ENCODE data around the gene WEE2.
A peak's percentile ranks its signal among the peaks of the same experiment; 100 is the strongest.

The WEE2 gene

DNA sequence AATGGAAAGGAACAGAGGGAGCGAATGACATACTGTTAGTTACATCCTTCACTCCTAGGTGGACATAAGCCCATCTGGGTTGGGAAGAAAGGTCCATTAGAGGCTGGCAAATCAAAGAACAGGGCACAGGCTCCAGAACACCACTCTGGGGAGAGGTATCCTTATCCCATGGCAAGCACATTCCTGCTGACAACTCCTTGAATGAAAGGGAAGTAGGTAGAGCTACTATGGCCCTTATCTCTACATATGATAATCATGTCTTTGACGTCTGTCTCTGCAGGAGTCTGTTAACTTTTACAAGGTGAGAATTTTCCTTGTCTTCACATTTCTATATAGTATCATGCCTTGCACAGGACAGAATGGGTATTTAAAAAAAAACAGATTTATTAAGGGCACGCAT, 16.6 kb upstream of the WEE2 start:
- no peak for DNase-seq (ENCODE audit: low read depth in 3 of 3)

DNA sequence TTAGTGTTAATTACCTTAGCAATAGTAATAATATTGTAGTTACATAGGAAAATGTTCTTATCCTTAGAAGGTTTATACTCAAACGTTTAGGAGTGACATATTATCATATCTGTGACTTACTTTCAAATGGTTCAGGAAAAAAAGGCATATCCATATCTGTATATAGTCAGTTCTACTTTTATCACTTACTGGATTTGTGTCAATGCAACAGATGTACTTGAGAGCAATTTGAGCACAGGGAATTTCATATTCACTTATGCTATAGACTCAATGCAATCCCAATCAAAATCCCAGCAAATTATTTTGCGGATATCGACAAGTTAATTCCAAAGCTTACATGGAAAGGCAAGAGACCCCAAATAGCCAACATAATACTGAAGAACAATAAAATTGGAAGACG, 16.2 kb upstream of the WEE2 start:
- DNase-seq (ENCODE audit: low read depth in 3 of 3): no peak

DNA sequence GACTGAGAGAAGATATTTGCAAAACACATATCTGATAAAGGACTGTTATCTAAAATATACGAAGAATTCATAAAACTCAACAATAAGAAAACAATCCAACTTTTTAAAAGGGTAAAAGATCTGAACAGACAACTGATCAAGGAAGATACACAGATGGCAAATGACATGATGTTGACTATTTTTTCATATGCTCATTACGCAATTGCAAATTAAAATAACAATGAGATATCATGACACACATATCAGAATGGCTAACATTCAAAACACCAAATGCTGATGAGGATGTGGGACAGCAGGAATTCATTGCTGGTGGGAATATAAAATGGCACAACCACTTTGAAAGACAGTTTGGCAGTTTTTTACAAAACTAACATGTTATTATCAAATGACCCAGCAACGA, 15.1 kb upstream of the WEE2 start:
- DNase-seq (ENCODE audit: low read depth in 3 of 3): no peak

DNA sequence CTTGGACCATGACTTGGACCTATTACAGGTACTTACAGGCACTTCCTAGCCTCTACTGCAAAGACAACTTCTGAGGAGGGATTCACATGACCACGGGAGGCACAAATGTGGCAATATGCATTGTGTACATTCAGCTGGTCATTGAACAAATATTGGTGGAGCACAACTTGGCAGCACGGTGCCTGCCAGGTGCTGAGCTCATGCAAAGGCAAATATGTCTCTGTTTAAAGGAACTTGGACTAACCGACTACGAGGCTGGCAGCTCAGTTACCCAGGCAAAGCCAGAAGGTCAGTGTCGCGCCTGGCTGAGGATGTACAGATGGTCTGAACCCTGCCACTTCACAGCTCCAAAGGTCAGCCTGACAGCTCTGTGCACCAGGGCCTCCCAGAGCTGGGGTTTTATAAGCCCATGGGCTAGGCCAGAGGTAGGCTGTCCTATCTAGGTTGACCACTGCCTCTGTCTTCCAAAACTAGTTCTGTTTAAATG, 12.3 kb upstream of the WEE2 start:
- no peak for DNase-seq (ENCODE audit: low read depth in 3 of 3)

DNA sequence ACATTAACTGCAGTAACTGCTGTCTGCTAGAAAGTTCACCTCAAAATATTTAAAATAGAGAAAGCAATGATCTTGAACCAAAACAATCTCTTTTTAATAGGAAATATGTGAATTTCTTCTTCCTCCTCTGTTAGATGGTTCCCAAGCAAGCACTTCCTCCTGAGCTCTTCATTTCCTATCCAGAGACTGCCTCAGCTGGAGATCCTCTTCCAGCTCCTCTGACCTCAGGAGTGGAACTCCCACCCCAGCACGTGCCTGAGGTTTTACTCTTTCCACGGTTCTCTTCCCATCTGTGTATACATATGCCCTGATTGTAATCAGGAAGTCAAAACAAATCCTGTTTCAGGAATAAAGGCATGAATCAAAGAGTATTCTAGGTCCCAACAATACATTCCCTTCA, 11.8 kb upstream of the WEE2 start:
- DNase-seq (ENCODE audit: low read depth in 3 of 3): no peak

DNA sequence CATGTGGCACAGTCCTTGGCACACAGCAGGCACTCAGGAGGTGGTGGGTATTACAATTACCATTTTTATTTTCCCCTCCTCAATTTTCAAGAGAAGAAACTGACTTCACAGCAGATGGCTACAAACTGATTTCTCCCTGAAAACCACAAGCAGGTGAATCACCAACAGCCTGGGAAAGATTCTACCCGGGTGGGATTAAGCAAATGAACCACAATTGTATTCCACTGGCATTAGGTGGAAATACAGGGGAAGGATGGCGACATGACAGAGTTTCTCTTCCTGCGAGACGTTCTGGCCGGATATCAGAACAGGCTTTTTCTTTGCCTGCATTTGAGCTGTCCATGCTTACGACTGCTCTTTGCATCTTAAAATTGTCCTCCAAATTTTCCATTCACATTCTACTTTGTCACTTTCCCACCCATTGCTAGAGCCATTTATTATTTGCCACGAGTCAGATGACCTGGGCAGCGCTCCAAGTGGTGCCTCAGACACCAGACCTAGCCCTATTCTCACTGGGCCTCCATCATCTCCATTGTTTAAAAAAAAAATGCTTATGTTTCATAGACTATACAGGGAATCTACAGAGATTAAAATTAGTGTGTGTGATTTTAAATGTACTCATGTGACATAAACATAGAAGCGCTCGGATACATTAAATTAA, 10.8 kb upstream of the WEE2 start:
- DNase-seq (ENCODE audit: low read depth in 3 of 3): no peak

DNA sequence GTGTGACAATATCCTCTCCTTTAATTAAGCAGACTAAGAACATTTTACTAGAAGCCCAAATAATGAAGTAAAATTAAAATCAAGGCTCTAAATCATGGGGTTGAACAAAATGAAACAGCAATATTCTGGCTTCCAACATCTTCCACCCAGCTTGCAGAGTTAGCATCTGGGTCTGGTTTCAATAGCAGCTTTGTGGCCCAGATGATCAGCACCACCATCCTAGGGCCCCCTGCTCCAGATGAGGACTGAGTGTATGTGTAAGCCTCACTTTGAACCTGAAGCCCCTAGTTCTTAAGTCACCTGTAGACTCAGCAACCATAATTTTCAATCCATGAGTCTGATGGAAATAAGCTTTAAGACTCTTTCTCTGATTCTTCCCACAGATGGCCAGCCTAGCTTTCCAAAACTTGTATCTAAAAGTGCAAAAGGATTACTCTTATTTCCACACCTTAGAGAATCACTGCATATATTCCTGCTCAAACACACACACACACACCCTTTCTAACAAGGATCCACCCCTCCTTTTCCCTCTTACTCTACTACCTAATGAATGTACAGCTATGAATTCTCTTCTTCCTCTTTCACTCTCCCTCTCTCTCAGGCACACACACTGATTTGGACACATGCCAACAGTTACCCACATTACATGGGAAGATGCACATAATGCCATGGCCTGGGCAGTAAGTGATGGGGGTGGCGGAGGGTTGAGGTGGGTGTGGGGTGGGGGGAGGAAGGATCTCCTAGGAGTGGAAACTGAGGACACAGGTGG, 9.7 kb upstream of the WEE2 start:
- DNase-seq (ENCODE audit: low read depth in 3 of 3): no peak

DNA sequence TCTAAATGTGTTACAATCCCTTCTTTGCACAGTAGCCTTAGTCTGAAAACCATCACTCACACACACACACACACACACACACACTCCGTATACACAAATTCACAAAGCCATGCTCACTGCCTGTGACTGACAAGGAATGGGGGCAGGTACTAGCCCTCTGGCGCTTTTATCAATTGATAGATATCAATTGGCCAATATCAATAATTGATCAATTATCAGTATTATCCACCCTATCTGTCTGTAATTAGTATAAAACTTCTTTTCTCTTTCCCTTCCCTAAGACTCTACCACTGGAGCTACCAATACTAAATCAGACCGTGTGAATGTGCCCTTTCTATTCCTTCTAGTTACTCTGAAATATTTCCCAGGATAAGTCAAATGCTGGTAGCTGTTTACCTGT, 8.3 kb upstream of the WEE2 start:
- no peak for DNase-seq (ENCODE audit: low read depth in 3 of 3)

DNA sequence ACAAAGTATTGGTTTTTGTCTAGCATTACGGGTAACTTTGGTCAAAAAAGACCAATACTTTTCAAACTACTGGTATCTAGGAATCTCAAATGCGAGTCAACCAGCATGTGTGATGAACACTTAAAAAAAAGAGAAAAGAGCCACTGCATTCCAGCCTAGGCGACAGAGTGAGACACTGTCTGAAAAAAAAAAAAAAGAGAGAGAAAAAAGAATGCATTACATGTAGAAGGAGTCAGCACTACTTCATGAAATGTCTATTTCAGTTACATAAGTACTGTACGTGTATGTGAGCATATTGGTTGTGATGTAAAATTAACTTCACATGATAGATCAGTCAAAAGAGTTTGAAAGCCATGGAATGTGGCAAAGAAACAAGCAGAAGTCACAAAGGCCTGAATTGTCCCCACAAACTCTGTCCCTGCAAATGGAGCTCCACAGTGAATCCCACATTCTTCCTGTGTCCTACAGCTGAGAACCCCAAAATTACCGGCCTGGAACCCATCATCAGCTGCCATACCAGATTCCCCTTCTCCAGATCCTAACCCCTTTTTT, 7.8 kb upstream of the WEE2 start:
- DNase-seq (ENCODE audit: low read depth in 3 of 3): no peak

DNA sequence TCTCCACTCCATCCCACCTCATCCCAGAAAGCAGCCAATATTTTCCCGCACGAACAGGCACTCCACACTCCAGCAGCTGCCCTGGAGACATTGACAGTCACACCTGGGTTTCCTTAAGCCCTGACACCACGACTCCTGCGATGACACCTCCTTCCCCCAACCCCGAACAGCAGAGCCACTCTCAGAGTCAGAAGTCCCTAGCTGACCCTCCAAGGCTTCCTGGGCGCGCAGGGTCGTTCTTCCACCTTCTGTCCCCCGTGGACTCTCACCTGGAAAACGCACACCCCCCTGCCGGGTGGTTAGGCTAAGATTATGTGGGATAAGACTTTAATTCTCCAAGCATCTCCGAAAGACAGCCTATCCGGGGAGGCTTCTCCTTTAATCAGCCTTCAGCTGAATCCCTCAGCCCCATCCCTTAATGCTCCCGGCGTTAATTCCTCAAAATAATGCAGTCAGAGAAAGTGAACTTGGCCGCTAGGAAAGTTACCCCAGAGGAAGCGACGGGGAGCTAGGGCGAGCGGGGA, 7.2 kb upstream of the WEE2 start:
- no peak for DNase-seq (ENCODE audit: low read depth in 3 of 3)

DNA sequence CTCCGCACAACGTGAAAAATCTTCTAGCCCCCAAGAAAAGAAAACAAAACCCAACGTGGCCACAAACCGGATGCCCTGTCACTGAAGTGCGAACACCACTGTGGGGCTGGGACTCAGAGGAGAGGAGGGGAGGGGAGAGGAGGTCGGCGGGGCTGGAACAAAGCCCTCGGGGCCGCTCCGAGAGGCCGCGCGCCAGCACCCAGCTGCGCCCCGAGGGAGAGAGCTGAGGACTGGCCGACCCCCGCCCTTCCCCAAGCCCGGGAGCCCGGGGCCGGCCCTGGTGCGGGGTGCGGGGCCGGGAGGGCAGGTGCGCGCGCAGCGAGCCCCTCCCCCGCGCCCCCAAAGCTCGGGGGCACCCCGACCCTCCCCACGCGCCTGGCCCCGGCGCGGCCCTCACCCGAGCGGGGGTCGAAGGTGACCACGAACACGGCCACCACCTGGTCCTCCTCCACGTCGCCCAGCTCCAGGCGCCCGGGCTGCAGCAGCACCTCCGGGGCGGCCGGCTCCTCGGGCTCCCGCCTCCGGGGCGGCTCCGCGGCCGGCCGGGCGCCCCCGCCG, 6.6 kb upstream of the WEE2 start:
- DNase-seq (ENCODE audit: low read depth in 3 of 3): peak; percentile 32 to 42 (median 35)

DNA sequence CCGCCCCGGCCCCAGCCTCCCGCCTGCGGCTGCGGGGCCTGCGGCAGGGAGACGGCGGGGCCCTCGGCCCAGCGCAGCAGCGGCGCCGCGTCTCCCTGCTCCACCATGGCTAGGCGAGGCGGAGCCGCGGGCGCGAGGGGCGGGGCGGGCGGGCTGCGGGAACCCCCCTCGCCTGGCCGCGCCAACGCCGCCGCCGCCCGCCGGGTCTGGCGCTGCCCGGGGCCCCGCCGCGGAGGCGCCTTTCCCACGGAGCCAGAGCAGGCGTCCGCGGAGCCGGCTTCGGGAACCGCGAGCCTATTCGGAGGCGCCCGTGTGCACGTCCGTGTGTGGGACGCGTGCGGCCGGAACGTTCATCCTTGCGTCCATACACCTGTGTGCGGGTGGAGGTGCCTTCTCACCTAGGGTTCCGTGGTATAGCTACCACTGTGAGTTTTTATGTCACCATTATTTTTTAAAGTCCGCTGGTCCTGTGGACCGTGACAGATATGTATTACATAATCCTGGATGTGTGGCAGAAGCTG, 6.0 kb upstream of the WEE2 start, which contains the start of gene DENND11:
TSS of gene DENND11 (minus strand) at position 120 of the 521 bp plus-strand sequence. CDS start at position 107, 13 bp downstream.
- DNase-seq (ENCODE audit: low read depth in 3 of 3): peak in 2 of 3 experiments; percentile 26 to 31

DNA sequence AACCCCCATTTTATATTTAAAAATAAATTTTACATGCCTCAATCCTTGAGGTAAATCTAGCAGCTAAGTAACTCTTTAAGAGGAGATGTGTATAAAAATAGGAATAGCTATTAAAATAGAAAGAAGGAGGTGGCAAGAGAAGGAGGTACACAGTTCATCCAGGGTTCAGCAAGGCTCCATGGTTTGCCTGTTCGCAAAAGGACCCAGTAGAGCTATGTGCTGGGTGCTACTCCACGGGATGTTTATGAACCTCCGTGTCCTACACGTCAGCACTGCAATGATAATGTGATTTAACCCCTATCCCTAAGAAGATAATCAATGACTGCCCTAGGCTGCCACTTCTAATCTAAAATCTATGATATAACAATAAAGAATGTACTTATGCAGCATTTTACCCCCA, 5.3 kb upstream of the WEE2 start:
- no peak for DNase-seq (ENCODE audit: low read depth in 3 of 3)

DNA sequence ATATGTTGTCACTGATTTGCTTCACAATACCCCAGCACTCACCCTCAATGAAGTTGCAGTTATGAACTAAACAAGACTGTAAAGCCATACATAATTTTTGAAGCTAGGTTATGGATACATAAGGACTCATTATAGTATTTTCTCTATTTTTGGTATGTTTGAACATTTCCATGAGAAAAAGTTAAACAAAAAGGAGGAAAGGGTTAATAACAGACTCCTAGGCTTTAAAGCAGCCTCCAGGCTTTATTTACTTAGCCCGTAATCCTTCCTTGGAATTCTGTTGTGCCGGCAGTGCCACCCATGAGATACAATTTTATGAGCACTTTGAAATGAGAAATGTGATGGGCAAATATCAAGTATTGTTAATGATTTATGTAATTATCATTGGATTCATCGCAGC, 4.0 kb upstream of the WEE2 start:
- no peak for DNase-seq (ENCODE audit: low read depth in 3 of 3)

DNA sequence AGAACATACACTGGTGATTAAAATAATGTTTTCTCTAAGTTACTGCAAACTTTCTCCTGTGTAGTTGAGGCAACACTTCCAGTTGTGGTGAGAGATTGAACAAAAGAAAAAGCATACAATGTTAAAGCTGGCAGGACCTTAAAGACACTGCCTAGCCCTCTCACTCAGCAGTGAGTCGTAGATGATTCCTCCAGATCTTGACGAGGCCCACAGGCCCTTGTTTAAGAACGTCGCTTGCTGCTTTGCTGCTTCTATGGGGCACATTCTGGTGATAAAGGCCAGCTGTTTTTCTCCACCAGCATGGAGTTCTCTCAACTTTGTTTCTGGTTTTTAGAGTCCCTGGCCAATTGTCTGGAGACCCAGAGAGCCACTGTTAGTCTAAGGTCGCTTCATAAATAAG, 3.4 kb upstream of the WEE2 start:
- no peak for DNase-seq (ENCODE audit: low read depth in 3 of 3)

DNA sequence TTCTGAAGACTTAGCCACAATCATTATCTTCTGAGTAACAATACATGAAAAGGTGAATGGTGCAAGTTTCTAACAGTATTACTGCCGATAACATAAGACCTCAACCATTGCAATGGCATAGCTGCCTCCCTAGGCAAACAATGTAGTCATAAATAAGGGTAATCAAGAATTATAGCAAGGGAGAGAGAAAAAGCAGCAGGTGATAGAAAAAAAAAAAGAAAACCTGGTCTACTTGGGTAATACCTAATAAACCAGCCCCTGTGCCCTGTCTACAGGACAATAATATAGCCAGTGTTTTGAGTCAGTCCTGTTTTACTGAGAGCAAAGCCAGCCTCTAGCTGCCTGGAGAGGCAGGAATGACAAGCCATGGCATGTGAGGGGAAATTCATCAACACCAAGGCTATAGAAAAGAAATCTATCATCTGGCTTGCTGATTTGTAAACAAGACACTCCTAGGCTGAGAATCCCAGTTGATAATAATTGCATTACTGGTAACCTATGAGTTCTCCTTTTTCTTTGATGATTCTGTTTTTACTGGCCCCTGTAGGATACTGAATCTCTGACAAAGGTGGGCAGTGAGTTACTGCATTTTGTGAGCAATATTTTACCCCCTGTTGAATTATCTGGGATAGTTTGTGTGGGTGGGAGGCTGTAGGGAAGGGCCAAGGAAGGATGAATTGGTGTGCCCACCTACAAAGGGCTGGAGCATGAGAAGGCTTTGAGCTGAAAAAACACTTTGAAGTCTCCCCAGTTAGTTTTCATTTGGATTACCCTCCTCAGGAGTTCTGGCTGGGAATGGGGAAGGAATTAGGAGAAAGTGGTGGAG, 1.7 kb upstream of the WEE2 start:
- no peak for DNase-seq (ENCODE audit: low read depth in 3 of 3)

DNA sequence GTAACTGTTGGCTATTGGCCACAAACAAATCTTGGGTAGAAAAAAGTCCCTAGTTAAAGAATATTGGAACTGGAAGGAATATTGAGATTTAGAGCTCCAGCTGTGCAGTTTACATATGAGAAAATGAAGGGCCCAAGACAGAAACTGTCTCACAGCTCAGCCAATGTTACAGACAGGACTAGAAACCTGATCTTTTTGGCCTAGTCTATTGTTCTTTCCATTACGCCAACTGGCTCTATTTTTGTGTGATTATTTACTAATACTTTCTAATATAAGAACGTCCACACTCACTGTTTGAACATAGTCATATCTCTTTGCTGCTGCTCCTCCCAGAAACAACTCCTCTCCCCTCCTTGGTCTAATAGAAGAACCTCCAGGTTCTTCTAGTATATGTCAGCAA, 1.2 kb downstream of the WEE2 start:
- no peak for DNase-seq (ENCODE audit: low read depth in 3 of 3)

DNA sequence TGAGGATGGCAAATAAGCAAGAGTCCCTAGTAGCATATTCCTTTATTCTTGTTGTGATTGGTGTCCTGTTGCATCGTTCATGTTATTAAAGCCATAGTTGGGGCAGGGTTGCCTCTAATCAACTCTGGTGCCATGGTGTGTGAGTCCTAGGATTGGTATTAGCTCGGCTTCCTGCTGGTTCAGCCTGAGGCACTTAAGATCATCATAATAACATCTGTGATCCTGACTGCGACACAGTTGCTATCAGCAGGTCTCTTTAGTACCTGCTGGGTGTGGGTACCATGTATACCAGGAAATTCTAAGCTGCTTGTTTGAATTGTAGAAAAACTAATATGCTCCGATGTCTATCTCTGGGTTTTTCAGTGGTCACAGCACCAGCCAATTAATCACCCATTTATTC, 1.6 kb downstream of the WEE2 start:
- no peak for DNase-seq (ENCODE audit: low read depth in 3 of 3)

DNA sequence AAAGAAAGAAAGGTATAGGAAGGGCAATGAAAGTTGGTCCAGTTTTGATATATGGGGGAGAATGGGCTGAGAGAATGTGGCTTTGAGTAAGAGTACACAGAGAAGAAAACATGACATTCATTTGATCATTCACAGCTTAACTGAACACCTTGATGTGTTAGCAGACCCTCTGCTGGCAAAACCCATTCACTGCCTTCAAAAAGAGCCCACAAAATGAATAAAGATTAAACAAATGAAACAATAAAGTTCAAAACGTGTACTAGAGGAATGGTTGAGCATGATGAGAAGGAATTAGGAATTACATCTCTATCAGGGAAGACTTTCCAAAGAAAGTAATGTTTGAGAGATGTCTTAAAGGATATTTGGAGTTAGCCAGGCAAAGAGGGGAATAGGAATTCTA, 2.1 kb downstream of the WEE2 start:
- DNase-seq (ENCODE audit: low read depth in 3 of 3): no peak

DNA sequence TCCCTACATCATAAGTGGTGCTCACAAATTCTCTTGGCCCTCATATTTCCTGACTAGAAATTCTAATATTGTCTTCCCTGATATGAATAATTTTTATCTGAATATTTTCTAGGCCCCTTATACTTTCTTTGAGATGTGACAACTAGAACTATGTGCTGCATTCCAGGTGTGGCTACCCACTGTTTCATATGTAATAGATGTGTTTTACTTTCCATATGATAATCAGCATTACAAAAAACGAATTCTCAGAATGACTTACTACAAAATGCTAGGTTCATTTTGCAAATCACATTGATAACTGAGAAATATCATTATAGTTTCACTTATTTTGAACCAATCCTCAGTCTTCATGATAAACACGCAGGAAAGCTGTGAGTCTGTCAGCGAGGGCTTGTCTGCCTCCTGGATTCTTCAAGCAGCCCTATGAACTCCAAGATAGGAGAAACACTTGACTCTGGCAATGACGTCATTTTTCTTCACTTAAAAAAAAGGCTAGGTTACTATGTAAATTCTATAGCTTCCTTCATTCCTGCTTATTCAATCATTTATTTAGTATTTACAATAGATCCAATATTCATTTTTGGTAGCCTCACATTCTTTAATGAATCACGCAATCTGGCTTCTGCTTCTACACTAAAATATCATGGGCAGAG, 4.6 kb downstream of the WEE2 start:
- DNase-seq (ENCODE audit: low read depth in 3 of 3): no peak

DNA sequence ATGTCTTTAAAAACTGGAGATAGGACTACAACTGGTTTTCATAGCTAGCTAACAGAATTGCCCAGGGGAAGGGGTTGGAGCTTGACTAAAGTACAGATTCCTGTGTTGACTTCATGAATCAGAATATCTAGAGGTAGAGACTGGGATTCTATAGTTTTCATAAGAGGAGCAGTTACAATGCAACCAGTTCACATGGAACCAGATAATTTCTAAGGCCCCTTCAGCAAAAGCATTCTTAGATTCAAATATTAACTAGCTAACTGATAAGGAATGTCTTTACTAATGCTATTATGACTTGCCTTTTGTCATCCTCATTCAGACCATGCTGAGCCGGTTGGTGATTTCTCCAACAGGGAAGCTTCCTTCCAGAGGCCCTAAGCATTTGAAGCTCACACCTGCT, 5.7 kb downstream of the WEE2 start:
- no peak for DNase-seq (ENCODE audit: low read depth in 3 of 3)

Measured in stimulated activated CD4-positive, alpha-beta T cell treated with anti-CD3 and anti-CD28 coated beads, TNF-alpha, amount 100 ng/mL, for 4 hours (primary cell).